ENCODE results near the gene IQSEC2.
A peak's percentile ranks its signal among the peaks of the same experiment; 100 is the strongest.

The IQSEC2 gene

DNA sequence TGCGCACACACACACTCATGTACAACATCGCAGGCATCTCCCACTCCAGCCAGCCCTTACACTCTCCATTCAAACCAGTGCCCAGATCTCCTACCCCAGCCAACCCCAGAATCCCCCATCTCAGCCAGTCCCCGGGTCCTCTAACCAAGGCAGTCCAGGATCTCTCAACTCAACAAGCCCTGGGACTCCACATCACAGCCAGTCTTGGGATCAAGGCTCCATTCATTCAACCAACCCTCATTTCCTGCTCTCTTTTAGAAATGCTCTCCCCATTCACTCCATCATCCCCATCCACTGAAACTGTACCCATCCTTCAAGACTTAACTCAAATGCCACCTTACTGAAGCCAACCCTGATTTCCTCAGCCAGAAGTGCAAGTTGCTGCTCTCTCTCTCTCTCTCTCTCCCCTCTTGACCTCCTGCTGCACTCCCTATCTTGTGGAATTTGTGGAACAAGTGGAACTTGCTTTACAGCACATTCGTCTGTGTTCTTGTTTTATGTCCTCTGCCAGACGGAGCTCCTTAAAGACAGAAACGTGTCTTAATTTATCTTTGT lies 40.6 kb upstream of the IQSEC2 start (continued):
- TF ChIP-seq, protein P1, sequence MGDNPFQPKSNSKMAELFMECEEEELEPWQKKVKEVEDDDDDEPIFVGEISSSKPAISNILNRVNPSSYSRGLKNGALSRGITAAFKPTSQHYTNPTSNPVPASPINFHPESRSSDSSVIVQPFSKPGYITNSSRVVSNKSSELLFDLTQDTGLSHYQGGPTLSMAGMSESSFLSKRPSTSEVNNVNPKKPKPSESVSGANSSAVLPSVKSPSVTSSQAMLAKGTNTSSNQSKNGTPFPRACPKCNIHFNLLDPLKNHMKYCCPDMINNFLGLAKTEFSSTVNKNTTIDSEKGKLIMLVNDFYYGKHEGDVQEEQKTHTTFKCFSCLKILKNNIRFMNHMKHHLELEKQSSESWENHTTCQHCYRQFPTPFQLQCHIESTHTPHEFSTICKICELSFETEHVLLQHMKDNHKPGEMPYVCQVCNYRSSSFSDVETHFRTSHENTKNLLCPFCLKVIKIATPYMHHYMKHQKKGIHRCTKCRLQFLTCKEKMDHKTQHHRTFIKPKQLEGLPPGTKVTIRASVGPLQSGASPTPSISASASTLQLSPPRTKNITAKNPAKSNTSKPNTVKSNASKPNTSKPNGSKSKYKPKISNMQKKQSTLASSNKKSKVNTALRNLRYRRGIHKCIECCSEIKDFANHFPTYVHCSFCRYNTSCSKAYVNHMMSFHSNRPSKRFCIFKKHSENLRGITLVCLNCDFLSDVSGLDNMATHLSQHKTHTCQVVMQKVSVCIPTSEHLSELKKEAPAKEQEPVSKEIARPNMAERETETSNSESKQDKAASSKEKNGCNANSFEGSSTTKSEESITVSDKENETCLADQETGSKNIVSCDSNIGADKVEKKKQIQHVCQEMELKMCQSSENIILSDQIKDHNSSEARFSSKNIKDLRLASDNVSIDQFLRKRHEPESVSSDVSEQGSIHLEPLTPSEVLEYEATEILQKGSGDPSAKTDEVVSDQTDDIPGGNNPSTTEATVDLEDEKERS (tag by site-specific recombination; IDR thresholded peaks at IDR 0.05) = no peak
- TF ChIP-seq, protein P2, sequence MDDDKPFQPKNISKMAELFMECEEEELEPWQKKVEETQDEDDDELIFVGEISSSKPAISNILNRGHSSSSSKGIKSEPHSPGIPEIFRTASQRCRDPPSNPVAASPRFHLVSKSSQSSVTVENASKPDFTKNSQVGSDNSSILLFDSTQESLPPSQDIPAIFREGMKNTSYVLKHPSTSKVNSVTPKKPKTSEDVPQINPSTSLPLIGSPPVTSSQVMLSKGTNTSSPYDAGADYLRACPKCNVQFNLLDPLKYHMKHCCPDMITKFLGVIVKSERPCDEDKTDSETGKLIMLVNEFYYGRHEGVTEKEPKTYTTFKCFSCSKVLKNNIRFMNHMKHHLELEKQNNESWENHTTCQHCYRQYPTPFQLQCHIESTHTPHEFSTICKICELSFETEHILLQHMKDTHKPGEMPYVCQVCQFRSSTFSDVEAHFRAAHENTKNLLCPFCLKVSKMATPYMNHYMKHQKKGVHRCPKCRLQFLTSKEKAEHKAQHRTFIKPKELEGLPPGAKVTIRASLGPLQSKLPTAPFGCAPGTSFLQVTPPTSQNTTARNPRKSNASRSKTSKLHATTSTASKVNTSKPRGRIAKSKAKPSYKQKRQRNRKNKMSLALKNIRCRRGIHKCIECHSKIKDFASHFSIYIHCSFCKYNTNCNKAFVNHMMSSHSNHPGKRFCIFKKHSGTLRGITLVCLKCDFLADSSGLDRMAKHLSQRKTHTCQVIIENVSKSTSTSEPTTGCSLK (tag by site-specific recombination; IDR thresholded peaks at IDR 0.05) = no peak
- TF ChIP-seq ZNF302 (tag by site-specific recombination; IDR thresholded peaks at IDR 0.05; ENCODE audit: low read depth) (no peak), ZFP37 (tag by site-specific recombination; IDR thresholded peaks at IDR 0.05) (0 out of 2 replicates have a peak, but pooled peaks have one; percentile 43), ZNF514 (tag by site-specific recombination; IDR thresholded peaks at IDR 0.05) (no peak)

DNA sequence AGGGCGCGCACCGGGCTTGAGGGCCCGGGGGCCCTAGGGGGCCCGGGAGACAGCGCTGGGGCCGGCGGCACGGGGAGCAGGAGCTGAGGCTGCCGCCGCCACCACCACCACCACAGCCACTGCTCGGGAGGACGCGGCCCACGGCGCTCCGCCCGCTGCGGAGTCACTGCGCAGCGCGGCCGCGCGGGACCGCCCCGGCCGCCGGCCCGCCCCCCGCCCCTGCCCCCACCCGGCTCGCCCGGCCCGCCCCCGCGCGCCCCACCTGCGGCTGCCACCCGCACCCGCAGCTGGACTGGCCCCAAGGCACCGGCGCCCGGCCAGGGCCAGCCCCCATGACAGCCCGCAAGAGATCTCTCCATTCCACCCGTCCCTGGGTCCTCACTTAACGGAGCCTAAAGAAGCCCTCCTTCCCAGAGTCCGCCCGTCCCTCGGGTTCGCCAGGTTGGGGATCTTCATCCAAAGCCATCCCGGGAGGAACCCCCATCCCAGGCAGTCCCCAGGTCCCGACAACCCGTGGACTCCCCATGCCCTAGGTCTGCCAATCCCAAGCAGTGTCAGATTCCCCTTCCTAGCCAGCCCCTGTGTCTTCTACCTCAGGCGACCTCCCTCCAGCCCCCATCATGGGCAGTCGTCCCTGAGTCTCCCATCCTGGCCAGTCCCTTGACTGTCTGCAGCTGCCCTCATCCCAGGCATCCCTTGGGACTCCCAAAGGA lies 40.0 kb upstream of the IQSEC2 start:
- Histone ChIP-seq H3K4me1 (ENCODE audit: control insufficient read depth, insufficient read depth, low read length) (peaks cover 20% of the 10 kb centered on the region), H3K36me3 (ENCODE audit: control insufficient read depth in 2 of 2, insufficient read depth in 1 of 2, low read length in 2 of 2) (no peaks in the 10 kb centered on the region), H3K9me3 (ENCODE audit: control insufficient read depth, insufficient read depth, low read depth, low read length) (peaks cover 2% of the 10 kb centered on the region; the same call in 1 of the 2 replicates), H3K27ac (ENCODE audit: extremely low read depth, low read depth, low read length) (peak overlapping the region; percentile 49; the same call in 1 of the 2 replicates), H3K4me3 (ENCODE audit: low read depth, low read length) (peak overlapping the region; percentile 51)
- TF ChIP-seq, protein P3, sequence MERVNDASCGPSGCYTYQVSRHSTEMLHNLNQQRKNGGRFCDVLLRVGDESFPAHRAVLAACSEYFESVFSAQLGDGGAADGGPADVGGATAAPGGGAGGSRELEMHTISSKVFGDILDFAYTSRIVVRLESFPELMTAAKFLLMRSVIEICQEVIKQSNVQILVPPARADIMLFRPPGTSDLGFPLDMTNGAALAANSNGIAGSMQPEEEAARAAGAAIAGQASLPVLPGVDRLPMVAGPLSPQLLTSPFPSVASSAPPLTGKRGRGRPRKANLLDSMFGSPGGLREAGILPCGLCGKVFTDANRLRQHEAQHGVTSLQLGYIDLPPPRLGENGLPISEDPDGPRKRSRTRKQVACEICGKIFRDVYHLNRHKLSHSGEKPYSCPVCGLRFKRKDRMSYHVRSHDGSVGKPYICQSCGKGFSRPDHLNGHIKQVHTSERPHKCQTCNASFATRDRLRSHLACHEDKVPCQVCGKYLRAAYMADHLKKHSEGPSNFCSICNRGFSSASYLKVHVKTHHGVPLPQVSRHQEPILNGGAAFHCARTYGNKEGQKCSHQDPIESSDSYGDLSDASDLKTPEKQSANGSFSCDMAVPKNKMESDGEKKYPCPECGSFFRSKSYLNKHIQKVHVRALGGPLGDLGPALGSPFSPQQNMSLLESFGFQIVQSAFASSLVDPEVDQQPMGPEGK (tag by site-specific recombination; IDR thresholded peaks at IDR 0.05) = 0 out of 2 replicates have a peak, but pooled peaks have one; percentile 4
- TF ChIP-seq ZNF335 (tag by site-specific recombination; conservative IDR thresholded peaks at IDR 0.05) (peak; percentile 97), ZNF354C (tag by site-specific recombination; IDR thresholded peaks at IDR 0.05; ENCODE audit: borderline replicate concordance, low read depth) (no peak), ZBTB48 (tag by site-specific recombination; IDR thresholded peaks at IDR 0.05) (peak; percentile 70; the same call in 1 of the 2 replicates), GLIS2 (tag by site-specific recombination; IDR thresholded peaks at IDR 0.05) (peak; percentile 30; the same call in 1 of the 2 replicates), ZNF146 (tag by site-specific recombination; IDR thresholded peaks at IDR 0.05) (no peak), ZBTB8A (tag by site-specific recombination; IDR thresholded peaks at IDR 0.05) (peak; percentile 21; the same call in 1 of the 2 replicates), ZNF19 (tag by site-specific recombination; IDR thresholded peaks at IDR 0.05; ENCODE audit: low read depth) (no peak)
- TF ChIP-seq, protein P4, sequence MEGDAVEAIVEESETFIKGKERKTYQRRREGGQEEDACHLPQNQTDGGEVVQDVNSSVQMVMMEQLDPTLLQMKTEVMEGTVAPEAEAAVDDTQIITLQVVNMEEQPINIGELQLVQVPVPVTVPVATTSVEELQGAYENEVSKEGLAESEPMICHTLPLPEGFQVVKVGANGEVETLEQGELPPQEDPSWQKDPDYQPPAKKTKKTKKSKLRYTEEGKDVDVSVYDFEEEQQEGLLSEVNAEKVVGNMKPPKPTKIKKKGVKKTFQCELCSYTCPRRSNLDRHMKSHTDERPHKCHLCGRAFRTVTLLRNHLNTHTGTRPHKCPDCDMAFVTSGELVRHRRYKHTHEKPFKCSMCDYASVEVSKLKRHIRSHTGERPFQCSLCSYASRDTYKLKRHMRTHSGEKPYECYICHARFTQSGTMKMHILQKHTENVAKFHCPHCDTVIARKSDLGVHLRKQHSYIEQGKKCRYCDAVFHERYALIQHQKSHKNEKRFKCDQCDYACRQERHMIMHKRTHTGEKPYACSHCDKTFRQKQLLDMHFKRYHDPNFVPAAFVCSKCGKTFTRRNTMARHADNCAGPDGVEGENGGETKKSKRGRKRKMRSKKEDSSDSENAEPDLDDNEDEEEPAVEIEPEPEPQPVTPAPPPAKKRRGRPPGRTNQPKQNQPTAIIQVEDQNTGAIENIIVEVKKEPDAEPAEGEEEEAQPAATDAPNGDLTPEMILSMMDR (tag by site-specific recombination; IDR thresholded peaks at IDR 0.05) = 0 out of 2 replicates have a peak, but pooled peaks have one; percentile 13
- CTCF ChIA-PET = interaction anchor here (0.7 to 12.1 kb wide), 7 partner anchors 10 to 158 kb away, joined by 3 to 233 read pairs (median 65); partner anchors contain the start of gene HSD17B10
- POLR2A ChIA-PET = interaction anchor here (3.2 kb wide), 1 partner anchor 101 kb away, joined by 13 read pairs; the partner anchor contains the start of genes RIBC1 and SMC1A
